ENCODE data around the gene SLC6A17. TPM values are rescaled to one million over a fixed set of nuclear protein-coding genes. Genes with fewer than 3 reads are reported as not detected.

The SLC6A17 gene
- total RNA-seq, 1 donor from 2014 or later: 0.14 TPM

DNA sequence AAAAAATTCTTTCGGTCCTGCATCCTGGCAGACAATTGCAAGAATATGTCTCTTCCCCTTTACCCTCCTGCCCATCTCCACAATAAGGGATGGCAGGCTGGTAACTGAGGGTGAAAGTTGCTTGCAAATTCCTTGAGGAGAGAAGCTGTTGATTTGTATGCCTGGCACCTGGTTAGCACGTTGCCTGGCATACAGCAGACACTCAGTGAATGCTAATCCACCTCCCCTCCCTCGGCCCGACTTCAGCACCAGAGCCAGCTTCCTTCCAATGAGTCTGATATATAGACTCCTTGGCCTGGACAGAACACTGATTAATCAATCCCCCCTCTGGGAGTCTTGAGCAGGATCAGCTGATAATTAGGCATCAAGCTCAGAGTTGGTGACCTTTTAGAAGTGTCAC lies 99.0 kb downstream of the SLC6A17 start:
- Mint-ChIP-seq H3K27me3 (ENCODE audit: low read depth) (peaks cover 5% of the 10 kb centered on the region), H3K27ac (ENCODE audit: unreplicated experiment) (no peak overlapping the region), H3K36me3 (ENCODE audit: low read depth) (no peaks in the 10 kb centered on the region), H3K9me3 (no peaks in the 10 kb centered on the region), H3K4me3 (no peak overlapping the region), H3K4me1 (no peaks in the 10 kb centered on the region)
- DNase-seq (ENCODE audit: low read depth, low spot score): no peak
- TF ChIP-seq CTCF (conservative IDR thresholded peaks at IDR 0.05): no peak

- H3K4me1 Mint-ChIP-seq: peaks cover under 1% of the 10 kb centered on the region
- H3K36me3 Mint-ChIP-seq (ENCODE audit: low read depth): no peaks in the 10 kb centered on the region
- DNase-seq (ENCODE audit: low read depth, low spot score): no peak
- peaks cover 5% of the 10 kb centered on the region for H3K27me3 Mint-ChIP-seq (ENCODE audit: low read depth)
- H3K27ac Mint-ChIP-seq (ENCODE audit: unreplicated experiment): no peak overlapping the region
- no peak overlapping the region for H3K4me3 Mint-ChIP-seq
- TF ChIP-seq CTCF (conservative IDR thresholded peaks at IDR 0.05): no peak
- H3K9me3 Mint-ChIP-seq: no peaks in the 10 kb centered on the region
Observed at GRCh38 chr1:110250008-110250407, 99.7 kb downstream of the SLC6A17 start.

GRCh38 chr1:110250749-110251148 lies 100.5 kb downstream of the SLC6A17 start:
- Mint-ChIP-seq H3K4me3 (no peak overlapping the region), H3K36me3 (ENCODE audit: low read depth) (no peaks in the 10 kb centered on the region), H3K27me3 (ENCODE audit: low read depth) (peaks cover 5% of the 10 kb centered on the region), H3K27ac (ENCODE audit: unreplicated experiment) (no peak overlapping the region), H3K4me1 (peaks cover 8% of the 10 kb centered on the region), H3K9me3 (no peaks in the 10 kb centered on the region)
- no peak for TF ChIP-seq CTCF (conservative IDR thresholded peaks at IDR 0.05)
- DNase-seq (ENCODE audit: low read depth, low spot score): no peak

Other genes with a start within 250 kb of the SLC6A17 start
- gene CSF1, start 239.6 kb upstream of the SLC6A17 start, total RNA-seq: 16.0 and 17.9 TPM in 2 replicates
- gene AHCYL1, start 165.7 kb upstream of the SLC6A17 start, total RNA-seq: 90.1 and 94.0 TPM in 2 replicates
- gene STRIP1, start 115.9 kb upstream of the SLC6A17 start, total RNA-seq: 69.1 and 71.0 TPM in 2 replicates
- 0.21 TPM in 1 of 2 replicates, not detected in the other for gene ALX3, start 79.8 kb upstream of the SLC6A17 start, total RNA-seq
- not detected in 2 replicates for gene UBL4B, start 38.1 kb upstream of the SLC6A17 start, total RNA-seq
- 4.5 and 5.9 TPM in 2 replicates for gene KCNC4, start 59.8 kb downstream of the SLC6A17 start, total RNA-seq
- gene RBM15, start 188.9 kb downstream of the SLC6A17 start, total RNA-seq: 52.6 and 54.0 TPM in 2 replicates
- 0.96 and 1.8 TPM in 2 replicates for gene SLC16A4, start 240.5 kb downstream of the SLC6A17 start, total RNA-seq

All from neural crest cell (in vitro differentiated cells).